C4-2B (cell line): Measurements from ENCODE around the gene TSTD1.

ENCODE experiments used
- CTCF ChIP-seq: fragments of 450-650 bp; conservative IDR thresholded peaks from 2 replicates; pipeline ENCODE4 v1.5.1; 2017; ENCODE audit warnings: mild to moderate bottlenecking
- ZFX ChIP-seq: fragments of 450-650 bp; IDR thresholded peaks from 2 replicates; pipeline ENCODE4 v1.6.1; 2017

GRCh38 chr1:161069731-161070270 lies 31.0 kb upstream of the TSTD1 start, which contains the start of gene ARHGAP30:
- TF ChIP-seq CTCF (no peak), ZFX (no peak)
